ENCODE data around the gene HSPB3.

HSPB3 gene

GRCh38 chr5:54469622-54470021, 14.1 kb downstream of the HSPB3 start:
- H3K36me3 ChIP-seq (ENCODE audit: insufficient read depth, low read length), result no peaks in the 10 kb centered on the region
- H3K9ac ChIP-seq (ENCODE audit: low read length), result no peak overlapping the region
- no peaks in the 10 kb centered on the region for H3K9me2 ChIP-seq (ENCODE audit: low read depth, low read length)
- no peaks in the 10 kb centered on the region for H4K20me1 ChIP-seq (ENCODE audit: insufficient read depth, low read length)
- no peaks in the 10 kb centered on the region for H3K9me3 ChIP-seq (ENCODE audit: low read length)
- no peaks in the 10 kb centered on the region for H3F3A ChIP-seq (ENCODE audit: insufficient read depth, low read length)
- no peak overlapping the region for H2AFZ ChIP-seq (ENCODE audit: low read length)
- no peak overlapping the region for H3K27ac ChIP-seq (ENCODE audit: low read depth, low read length, poor library complexity, severe bottlenecking)
- H3K4me2 ChIP-seq (ENCODE audit: low read length), result no peak overlapping the region
- no peak overlapping the region for H3K4me3 ChIP-seq (ENCODE audit: low read depth, low read length, poor library complexity, severe bottlenecking)
- no peaks in the 10 kb centered on the region for H3K27me3 ChIP-seq (ENCODE audit: insufficient read depth, low read length)
- H3K4me1 ChIP-seq (ENCODE audit: insufficient read depth, low read length, severe bottlenecking), result no peaks in the 10 kb centered on the region
- H3K79me2 ChIP-seq (ENCODE audit: insufficient read depth, low read length), result no peaks in the 10 kb centered on the region
- TF ChIP-seq CTCF (IDR thresholded peaks at IDR 0.05; ENCODE audit: low read length) (no peak), EZH2 (IDR thresholded peaks at IDR 0.05; ENCODE audit: borderline replicate concordance, low read length) (no peak)

- Histone ChIP-seq H3K4me1 (ENCODE audit: insufficient read depth, low read length, severe bottlenecking) (no peaks in the 10 kb centered on the region), H3K9me3 (ENCODE audit: low read length) (no peaks in the 10 kb centered on the region), H3K79me2 (ENCODE audit: insufficient read depth, low read length) (no peaks in the 10 kb centered on the region), H3F3A (ENCODE audit: insufficient read depth, low read length) (no peaks in the 10 kb centered on the region), H3K4me3 (ENCODE audit: low read depth, low read length, poor library complexity, severe bottlenecking) (no peak overlapping the region), H3K9ac (ENCODE audit: low read length) (no peak overlapping the region), H2AFZ (ENCODE audit: low read length) (no peak overlapping the region), H3K9me2 (ENCODE audit: low read depth, low read length) (no peaks in the 10 kb centered on the region), H3K27me3 (ENCODE audit: insufficient read depth, low read length) (no peaks in the 10 kb centered on the region), H3K27ac (ENCODE audit: low read depth, low read length, poor library complexity, severe bottlenecking) (no peak overlapping the region), H3K36me3 (ENCODE audit: insufficient read depth, low read length) (no peaks in the 10 kb centered on the region), H4K20me1 (ENCODE audit: insufficient read depth, low read length) (no peaks in the 10 kb centered on the region), H3K4me2 (ENCODE audit: low read length) (no peak overlapping the region)
- TF ChIP-seq EZH2 (IDR thresholded peaks at IDR 0.05; ENCODE audit: borderline replicate concordance, low read length) (no peak), CTCF (IDR thresholded peaks at IDR 0.05; ENCODE audit: low read length) (no peak)
These were observed 14.6 kb downstream of the HSPB3 start for GRCh38 chr5:54470128-54470527.

GRCh38 chr5:54470677-54471076, 15.2 kb downstream of the HSPB3 start:
- Histone ChIP-seq H2AFZ (ENCODE audit: low read length) (no peak overlapping the region), H3K27me3 (ENCODE audit: insufficient read depth, low read length) (no peaks in the 10 kb centered on the region), H4K20me1 (ENCODE audit: insufficient read depth, low read length) (no peaks in the 10 kb centered on the region), H3K79me2 (ENCODE audit: insufficient read depth, low read length) (no peaks in the 10 kb centered on the region), H3K27ac (ENCODE audit: low read depth, low read length, poor library complexity, severe bottlenecking) (no peak overlapping the region), H3F3A (ENCODE audit: insufficient read depth, low read length) (no peaks in the 10 kb centered on the region), H3K4me2 (ENCODE audit: low read length) (no peak overlapping the region), H3K4me3 (ENCODE audit: low read depth, low read length, poor library complexity, severe bottlenecking) (no peak overlapping the region), H3K9ac (ENCODE audit: low read length) (no peak overlapping the region), H3K9me2 (ENCODE audit: low read depth, low read length) (no peaks in the 10 kb centered on the region), H3K4me1 (ENCODE audit: insufficient read depth, low read length, severe bottlenecking) (no peaks in the 10 kb centered on the region), H3K36me3 (ENCODE audit: insufficient read depth, low read length) (no peaks in the 10 kb centered on the region), H3K9me3 (ENCODE audit: low read length) (no peaks in the 10 kb centered on the region)
- TF ChIP-seq EZH2 (IDR thresholded peaks at IDR 0.05; ENCODE audit: borderline replicate concordance, low read length) (no peak), CTCF (IDR thresholded peaks at IDR 0.05; ENCODE audit: low read length) (no peak)
